Activated T-helper 1 cell treated with Interleukin-2 at 50 U/mL for 16 hours (primary cell): ENCODE results near the gene GRK1.
"Not testable (repeated sequence)": the region's sequence is repeated elsewhere in the genome, so short reads cannot be mapped to it uniquely, and the experiment has no call there.

Experiments
- DNase-seq: peaks from one replicate; pipeline ENCODE4 v3.0.0-alpha.2; 2020; ENCODE audit warnings: low read depth

The GRK1 gene

DNA sequence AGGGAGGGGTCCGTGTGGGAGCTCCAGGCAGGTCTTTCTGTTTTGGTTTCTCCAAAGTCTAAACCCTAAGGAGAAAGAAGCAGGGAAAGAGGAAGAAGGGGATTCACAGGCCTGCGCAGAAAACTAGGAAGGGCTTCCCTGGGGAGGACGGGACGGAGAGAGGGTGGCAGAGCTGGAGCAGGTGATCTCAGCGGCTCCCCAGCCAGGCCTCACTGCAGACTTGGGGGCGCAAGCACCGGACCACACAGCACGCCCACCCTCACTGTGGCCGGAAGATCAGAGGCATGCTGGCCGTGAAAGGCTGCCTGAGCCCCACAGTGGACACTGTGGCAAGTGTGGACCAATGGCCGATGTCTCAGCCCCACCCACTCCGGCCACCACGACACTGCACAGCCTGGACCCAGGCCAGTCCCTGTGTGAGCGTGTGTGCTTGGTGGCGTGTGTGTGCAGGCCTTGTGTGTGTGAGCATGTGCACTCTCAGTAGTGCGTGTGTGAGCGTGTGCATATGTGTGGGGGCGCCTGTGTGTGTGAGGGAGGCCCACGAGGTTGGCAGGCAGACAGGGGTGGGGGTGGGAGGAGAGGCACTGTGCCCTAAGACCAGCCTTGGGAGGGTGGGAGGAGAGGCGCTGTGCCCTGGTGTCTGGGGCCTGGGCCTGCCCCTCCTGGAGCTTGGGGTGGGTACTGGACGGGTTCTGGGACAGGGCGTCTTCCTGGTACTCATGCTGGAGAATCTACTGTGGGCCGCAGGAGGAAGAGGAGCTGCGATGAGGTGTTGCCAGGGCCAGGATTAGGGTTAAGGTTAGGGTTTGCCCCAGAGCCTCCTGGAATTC is 76.6 kb downstream of the GRK1 start:
- DNase-seq: no peak

DNA sequence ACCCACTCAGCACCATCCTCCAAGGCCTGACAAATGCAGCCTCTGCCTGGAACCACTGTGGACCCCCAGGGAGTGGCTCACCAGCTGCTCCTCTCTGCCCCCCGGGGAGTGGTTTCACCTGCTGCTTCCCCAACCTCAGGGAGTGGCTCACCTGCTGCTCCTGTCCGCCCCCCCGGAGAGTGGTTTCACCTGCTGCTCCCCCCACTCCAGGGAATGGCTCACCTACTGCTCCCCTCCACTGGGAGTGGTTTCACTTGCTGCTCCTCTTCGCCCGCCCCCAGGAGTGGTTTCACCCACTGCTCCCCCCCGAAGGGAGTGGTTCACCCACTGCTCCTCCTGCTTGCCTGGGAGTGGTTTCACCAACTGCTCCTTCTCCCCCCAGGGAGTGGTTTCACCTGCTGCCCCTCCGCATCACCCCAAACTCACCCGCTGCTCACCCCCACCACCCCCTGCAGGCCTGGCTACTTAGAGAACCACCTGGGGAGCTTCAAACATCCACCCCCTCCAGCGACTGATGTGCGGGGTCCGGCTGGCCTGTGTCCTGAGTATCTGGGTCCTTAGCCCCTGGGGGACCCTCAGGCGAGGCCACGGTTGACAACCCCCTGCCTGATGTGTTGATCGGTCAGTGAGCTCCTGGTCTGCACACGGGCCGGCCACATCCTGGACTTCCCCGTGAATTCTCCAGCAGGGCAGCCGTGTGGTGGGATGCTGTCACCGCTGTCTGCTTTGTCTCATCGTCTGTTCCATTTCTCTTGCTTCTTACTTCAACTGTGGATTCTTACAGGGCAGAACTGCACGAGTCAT is 77.4 kb downstream of the GRK1 start:
- no peak for DNase-seq

DNA sequence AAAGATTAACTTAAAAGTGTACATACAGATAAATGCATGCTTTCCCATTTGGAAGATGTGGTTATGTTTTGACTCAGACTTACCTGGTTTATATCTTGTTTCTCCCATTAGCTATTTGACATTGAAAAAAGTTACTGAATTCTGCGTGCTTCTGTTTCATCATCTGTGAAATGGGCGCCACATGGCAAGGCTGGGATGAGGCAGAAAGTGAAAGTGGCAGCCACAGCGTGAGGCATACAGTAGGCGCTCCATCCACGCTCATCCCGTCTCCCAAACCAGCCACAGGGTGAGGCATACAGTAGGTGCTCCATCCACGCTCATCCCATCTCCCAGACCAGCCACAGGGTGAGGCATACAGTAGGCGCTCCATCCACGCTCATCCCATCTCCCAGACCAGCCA is 78.0 kb downstream of the GRK1 start:
- DNase-seq: no peak

DNA sequence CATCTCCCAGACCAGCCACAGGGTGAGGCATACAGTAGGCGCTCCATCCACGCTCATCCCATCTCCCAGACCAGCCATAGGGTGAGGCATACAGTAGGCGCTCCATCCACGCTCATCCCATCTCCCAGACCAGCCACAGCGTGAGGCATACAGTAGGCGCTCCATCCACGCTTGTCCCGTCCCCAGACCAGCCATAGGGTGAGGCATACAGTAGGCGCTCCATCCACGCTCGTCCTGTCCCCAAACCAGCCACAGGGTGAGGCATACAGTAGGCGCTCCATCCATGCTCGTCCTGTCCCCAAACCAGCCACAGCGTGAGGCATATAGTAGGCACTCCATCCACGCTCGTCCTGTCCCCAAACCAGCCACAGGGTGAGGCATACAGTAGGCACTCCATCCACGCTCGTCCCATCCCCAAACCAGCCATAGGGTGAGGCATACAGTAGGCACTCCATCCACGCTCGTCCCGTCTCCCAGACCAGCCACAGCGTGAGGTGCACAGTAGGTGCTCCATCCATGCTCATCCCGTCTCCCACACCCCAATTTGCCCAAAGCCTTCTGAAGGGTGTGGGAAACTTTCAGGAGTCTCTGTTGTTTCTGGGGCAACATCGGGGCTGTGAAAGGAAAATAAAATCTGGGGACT is 78.6 kb downstream of the GRK1 start:
- not testable (repeated sequence) for DNase-seq

DNA sequence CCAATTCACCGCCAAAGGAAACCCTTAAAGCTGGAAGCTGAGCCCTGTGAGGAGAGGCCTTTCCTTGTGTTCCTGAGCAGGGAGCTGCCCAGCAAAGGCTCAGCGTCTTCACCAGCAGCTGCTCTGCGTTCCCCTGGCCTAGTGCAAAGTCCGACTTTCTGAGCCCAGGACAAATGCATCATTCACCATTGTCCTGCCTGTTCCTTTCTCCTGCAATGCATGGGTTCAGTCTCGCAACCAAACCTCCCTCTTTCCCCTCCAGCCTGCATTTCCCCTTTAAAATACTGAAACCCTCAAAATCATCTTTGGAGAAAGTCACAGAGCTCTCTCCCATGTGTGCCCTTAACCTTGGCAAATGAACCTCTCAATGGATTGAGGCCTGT is 79.1 kb downstream of the GRK1 start:
- DNase-seq: no peak

DNA sequence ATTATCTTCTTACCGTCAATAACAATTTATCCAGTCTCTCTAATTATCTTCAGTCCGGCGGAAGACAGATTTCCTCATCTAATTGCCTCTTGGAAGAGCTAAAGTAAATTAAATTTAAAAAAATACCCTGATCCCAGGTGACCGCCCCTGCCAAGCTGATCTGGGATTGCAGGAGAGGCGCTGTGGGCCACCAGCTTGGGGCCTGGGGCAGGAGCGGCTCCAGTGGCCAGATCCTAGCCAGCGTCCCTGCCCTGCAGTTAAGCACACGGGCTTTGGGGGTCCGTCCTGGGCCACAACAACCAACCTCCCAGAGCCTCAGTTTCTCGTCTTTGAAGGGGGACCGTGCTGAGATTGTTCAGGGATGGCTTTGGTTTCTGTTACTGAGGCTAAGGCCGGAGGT is 79.7 kb downstream of the GRK1 start:
- no peak for DNase-seq

DNA sequence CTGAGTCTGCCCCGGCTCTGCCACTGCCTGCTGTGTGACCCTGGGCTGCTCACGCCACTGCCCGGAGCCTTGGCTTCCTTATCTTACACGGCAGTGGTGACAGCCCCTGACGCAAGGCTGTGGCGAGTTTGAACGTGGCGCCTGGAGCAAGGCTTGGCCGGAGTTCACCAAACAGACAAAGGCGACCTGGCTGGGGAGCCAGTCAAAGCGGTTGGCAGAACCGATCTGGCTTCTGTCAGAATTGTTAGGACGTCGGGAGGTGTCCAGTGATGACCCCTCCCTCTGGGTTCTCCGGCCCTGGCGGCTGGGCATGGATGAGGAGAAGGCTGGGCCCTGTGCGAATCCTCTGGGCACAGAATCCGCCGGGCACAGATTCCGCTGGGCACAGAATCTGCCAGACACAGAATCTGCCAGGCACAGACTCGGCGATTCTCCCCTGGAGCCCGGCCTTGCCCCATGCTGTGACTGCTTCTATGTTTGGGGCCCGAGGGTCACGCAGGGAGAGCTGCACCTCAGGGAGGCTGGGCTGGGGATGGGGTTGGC is 80.3 kb downstream of the GRK1 start:
- DNase-seq: no peak

DNA sequence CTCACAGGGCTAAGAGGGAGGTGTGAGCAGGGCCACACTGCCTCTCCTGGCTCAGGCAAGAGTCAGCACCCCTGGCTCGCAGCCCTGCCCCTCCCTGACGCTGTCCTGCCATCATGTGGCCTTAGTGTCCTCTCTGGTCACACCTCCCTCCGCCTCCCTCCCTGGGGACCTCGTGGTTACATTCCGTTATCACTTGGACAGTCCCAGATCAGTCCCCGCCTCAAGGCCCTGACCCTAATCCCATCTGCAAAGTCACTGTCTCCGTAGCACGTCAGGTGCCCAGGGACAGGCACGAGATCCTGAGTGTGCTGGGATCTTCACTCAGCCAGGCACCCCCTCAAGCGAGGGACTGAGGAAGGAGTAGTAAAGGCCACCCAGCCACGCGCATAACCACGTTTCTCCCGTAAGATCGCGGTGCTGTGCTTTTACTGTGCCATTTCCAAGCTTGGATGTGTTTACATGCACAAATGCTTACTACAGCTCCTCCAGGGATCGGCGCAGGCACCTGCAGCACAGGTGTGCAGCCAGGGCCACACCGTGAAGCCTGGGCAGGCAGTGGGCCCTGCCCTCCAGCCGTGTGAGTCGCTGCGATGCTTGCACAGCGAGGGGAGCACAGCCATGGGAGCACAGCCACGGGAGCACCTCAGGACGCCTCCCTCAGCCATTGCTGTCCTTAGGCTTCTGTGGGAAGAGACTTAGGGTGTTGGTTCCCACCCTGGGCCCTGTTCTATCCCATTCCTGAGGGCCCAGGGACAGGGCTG is 81.3 kb downstream of the GRK1 start:
- DNase-seq: no peak

DNA sequence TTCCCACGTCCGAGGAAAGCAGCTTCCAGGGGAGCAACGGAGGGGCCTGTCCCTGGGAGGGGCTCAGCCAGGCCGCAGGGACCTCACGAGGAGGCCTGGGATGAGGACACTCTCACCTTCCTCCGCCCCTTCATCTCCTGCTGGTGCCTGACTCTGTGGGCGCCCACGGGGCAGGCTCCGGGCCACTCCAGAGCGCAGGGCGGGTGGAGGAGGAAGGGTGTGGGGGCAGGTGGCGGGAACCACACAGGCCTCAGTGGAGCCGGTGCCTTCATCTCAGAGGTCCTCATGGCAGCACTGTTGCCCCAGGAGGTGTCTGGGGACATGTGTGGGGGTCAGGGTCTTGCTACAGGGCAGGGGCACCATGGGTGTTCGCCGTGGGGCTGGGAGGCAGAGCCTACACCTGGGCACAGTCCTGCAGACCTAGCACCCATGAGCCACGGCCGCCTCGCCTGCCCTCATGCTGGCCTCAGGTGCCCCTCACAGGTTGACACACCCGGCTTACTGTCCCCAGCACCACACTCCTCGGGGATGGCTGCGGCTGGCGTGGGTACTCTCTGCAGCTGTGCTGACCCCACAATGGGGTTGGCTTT is 81.9 kb downstream of the GRK1 start:
- DNase-seq: no peak

DNA sequence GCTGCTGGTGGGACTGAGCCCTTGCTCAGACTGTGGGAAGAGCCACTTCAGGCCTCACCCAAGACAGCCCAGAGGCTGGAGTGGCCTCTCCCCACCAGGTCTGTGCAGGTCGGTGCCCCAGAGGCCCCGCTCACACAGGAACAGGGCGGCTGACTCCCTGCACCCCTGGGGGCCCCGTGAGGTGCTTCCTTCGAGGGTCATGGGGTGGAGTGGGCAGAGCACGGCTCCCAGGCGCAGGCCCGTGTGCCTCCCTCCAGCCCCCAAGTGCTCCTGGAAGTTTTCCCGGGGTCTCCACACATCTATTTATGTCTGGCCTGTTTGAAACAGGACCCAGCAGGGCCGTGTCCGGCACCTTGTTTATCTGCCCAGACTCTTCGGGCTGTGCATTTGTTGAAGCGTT is 82.5 kb downstream of the GRK1 start:
- DNase-seq: no peak

DNA sequence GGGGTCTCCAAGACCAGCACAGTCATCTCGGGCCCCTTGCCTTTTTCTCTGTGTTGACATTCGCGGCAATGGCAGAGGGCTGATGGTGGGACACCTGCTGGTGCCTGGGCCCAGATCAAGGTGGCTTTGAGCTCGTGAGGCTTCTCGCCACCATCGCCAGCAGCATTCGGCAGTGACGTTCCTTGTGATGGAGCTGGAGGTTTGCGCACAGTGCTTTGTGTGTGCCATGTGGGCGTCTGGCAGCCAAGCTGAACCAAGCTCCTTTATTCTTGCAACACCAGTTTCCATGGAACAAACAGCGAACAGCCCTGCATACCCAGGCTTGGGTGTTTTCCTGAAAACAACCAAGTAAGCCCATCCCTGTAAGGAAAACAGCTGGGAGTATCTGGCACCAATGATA is 82.9 kb downstream of the GRK1 start:
- DNase-seq: no peak

DNA sequence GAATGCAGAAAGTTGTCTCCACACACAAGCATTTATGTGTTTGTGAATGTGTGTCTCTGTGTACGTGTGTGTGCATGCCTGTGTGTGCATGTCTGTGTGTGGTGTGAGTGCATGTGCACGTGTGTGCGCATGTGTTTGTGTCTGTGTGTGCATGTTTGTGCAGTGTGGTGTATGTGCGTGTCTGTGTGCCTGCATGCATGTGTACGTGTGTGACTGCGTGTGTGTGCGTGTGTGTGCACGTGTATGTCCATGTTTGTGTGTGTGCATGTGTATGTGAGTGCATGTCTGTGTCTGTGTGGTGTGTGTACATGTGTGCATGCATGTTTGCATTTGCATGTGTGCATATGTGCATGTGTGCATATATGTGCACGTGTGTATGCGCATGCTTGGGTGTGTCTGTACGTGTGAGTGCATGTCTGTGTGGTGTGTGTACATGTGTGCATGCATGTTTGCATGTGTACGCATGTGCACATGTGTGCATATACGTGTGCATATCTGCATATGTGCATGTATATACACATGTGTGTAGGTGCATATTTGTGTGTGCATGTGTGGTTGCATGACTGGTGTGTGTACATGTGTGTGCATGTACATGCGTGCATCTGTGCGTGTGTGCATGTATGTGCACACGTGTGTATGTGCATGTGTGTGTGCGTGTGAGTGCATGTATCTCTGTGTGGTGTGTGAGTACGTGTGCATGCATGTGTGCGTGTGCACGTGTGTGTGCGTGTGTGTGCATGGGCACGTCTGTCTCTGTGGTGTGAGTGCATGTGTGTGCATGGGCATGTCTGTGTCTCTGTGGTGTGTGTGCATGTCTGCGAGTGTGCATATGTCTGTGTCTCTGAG is 83.8 kb downstream of the GRK1 start:
- no peak for DNase-seq

DNA sequence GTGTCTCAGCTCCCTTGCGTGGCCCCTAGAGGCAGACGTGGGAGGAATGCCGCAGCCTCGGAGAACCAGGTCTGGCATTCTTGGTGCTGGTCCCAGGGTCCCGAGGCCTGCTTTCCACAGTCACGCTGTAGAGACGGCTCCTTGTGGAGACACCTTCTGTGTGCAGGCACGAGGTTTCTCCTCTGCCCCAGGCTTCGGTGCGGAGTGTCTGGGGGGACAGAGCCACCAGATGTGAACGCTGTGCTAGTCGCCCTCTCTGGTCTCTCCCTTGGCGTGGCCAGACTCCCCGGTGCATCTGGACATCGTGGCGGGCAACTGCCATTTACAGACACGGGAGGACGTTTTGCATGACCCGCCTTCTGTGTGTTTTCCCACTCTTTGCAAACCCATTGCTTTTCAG is 84.5 kb downstream of the GRK1 start:
- no peak for DNase-seq

DNA sequence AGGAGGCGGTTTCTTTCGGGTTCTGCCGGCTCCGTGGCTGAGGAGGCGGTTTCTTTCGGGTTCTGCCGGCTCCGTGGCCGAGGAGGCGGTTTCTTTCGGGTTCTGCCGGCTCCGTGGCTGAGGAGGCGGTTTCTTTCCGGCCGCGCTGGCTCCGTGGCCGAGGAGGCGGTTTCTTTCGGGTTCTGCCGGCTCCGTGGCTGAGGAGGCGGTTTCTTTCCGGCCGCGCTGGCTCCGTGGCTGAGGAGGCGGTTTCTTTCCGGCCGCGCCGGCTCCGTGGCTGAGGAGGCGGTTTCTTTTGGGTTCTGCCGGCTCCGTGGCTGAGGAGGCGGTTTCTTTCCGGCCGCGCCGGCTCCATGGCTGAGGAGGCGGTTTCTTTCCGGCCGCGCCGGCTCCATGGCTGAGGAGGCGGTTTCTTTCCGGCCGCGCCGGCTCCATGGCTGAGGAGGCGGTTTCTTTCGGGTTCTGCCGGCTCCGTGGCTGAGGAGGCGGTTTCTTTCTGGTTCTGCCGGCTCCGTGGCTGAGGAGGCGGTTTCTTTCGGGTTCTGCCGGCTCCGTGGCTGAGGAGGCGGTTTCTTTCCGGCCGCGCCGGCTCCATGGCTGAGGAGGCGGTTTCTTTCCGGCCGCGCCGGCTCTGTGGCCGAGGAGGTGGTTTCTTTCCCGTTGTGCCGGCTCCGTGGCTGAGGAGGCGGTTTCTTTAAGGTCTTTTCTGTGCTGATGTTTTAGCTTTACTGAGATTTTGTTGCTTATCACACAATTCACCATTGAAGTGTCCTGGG is 85.4 kb downstream of the GRK1 start:
- not testable (repeated sequence) for DNase-seq

DNA sequence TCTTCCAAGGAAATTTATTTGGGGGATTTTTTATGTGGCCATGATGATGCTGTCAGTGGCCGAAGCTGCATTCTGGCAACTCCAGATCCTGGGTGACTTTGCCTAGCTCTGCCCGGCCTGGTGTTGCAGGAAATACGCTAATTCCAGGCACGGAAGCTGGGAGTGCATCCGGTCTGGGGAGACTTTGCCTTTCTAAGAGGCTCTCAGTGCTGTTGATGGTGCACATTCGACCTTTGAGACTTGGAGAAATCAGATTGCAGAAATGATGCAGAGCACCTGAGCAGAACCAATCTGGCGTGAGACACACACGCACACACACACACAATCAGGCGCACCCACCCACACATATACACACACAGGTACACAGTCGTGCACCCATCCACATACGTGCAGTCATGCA is 86.2 kb downstream of the GRK1 start:
- DNase-seq: no peak

DNA sequence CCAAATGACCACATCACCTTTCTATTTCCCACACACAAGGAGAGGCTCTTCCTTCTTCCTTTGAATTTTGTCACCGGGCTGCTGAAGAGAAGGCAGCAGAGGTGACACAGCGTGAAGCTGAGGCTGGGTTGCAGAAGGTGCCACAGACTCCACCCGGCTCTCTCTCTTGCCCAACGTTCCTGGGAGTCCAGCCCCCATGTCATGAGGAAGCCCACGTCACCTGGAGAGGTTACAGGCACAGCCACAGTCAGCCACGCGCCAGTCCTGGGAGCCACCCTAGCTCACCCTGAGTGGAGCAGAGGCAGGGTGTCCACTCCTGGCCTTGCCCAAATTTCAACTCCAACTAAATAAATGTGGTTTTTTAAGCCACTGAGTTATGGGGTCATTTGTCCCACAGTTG is 87.2 kb downstream of the GRK1 start:
- DNase-seq: no peak

DNA sequence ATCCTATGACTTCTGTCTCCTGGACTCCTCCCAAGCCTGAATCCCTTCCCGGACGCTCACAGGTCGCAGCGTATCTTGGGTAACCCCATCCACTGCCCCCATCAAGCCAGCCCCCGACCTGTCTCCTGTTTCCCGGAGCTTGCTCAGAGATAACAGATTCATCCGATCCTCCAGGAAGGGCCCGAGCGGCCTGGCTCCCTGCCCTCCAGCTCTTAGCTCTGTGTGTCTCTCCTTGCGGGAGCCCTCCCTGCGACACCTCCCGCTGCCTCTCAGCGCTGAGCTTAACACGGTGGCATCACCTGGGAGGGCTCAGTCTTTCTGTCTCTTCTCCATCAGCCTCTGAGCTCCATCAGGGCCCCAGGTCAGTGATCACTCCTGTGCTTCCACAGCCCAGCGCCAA is 87.7 kb downstream of the GRK1 start:
- no peak for DNase-seq

DNA sequence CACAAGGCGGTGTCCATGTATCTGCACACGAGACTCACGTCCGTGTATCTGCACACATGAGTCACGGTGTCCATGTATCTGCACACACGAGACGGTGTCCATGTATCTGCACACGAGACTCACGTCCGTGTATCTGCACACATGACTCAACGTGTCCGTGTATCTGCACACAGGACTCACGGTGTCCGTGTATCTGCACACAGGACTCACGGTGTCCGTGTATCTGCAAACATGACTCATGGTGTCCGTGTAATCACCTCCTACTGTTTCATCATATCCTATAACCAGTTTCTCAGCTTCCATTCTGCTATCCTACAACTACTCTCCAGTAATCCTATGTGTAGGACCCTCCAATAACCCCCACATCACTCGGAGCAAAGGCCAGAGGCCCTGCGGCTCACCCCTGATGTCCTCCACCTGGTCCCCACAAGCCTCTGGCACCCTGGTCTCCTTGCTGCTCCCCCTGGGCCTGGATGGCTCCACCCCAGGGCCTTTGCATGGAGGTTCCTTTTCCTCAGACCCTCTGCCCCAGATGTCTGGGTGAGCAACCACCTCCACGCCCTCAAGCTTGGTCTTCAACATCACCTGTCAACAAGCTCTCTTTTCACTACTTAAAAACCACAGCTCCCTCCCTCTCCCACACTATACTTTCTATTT is 89.5 kb downstream of the GRK1 start:
- DNase-seq: no peak
